PFSK-1 (cell line): ENCODE data around the gene PLD5.

Source experiments
- POLR2AphosphoS5 ChIP-seq: IDR thresholded peaks from 2 replicates; pipeline ENCODE4 v1.6.1; 2012; ENCODE audit warnings: low read depth, mild to moderate bottlenecking, control low read depth, low read length, moderate library complexity
- TF ChIP-seq, protein P1 (sequence below), 2 experiments: IDR thresholded peaks; 2 replicates each; pipeline versions ENCODE4 v1.6.1 to v1.8.0; 2011 to 2012; ENCODE audit warnings: low read depth in 2 of 2, low read length in 2 of 2, control low read depth in 1 of 2, inconsistent platforms in 1 of 2, mild to moderate bottlenecking in 1 of 2, moderate library complexity in 1 of 2; ENCODE audit not compliant: insufficient read depth in 1 of 2

DNA sequence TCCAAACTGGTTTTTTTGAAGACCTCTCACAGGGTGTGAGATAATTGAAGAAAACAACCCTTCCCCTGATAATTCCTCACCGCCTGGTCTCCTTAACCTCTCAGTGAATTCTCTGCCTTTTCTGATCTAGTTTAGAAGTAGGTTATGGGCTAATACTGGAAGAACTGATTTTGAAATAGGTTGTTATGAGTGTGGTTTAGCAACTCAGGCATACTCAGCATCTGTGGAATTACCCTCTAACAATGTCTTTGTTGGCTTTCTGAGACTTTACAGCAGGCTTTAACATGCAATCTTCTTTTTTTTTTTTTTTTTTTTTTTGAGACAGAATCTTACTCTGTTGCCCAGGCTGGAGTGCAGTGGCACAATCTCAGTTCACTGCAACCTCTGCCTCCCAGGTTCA is 10.3 kb upstream of the PLD5 start:
- no peak for TF ChIP-seq POLR2AphosphoS5
- TF ChIP-seq, protein P1, sequence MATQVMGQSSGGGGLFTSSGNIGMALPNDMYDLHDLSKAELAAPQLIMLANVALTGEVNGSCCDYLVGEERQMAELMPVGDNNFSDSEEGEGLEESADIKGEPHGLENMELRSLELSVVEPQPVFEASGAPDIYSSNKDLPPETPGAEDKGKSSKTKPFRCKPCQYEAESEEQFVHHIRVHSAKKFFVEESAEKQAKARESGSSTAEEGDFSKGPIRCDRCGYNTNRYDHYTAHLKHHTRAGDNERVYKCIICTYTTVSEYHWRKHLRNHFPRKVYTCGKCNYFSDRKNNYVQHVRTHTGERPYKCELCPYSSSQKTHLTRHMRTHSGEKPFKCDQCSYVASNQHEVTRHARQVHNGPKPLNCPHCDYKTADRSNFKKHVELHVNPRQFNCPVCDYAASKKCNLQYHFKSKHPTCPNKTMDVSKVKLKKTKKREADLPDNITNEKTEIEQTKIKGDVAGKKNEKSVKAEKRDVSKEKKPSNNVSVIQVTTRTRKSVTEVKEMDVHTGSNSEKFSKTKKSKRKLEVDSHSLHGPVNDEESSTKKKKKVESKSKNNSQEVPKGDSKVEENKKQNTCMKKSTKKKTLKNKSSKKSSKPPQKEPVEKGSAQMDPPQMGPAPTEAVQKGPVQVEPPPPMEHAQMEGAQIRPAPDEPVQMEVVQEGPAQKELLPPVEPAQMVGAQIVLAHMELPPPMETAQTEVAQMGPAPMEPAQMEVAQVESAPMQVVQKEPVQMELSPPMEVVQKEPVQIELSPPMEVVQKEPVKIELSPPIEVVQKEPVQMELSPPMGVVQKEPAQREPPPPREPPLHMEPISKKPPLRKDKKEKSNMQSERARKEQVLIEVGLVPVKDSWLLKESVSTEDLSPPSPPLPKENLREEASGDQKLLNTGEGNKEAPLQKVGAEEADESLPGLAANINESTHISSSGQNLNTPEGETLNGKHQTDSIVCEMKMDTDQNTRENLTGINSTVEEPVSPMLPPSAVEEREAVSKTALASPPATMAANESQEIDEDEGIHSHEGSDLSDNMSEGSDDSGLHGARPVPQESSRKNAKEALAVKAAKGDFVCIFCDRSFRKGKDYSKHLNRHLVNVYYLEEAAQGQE (IDR thresholded peaks at IDR 0.05; ENCODE audit: insufficient read depth in 1 of 2, low read depth in 2 of 2, low read length in 2 of 2), result no peak
